Gastroesophageal sphincter (tissue), 4 donors: ENCODE data around the gene RNF187. TPM values are rescaled to one million over a fixed set of nuclear protein-coding genes. Genes with fewer than 3 reads are reported as not detected.

Experiments used
- ATAC-seq: fragments of 150-250 bp; one replicate; pipeline ENCODE4 v1.9.1; 2016; ENCODE audit warnings: mild to moderate bottlenecking, moderate library complexity
- H3K27ac ChIP-seq, 4 donors: fragments of 200-600 bp; sonication (generic) in 3 of 4; 1 replicate in 3 of 4; 2 replicates in 1 of 4; pipeline ENCODE4 v1.5.1; 2016 to 2019
- H3K27me3 ChIP-seq: fragments of 200-600 bp; sonication (generic); one replicate; pipeline ENCODE4 v1.5.1; 2019
- H3K36me3 ChIP-seq, 2 donors: fragments of 200-600 bp; sonication (generic); one replicate each; pipeline ENCODE4 v1.5.1; 2019; ENCODE audit warnings: control low read depth in 1 of 2
- H3K4me1 ChIP-seq, 3 donors: fragments of 200-600 bp; sonication (generic); 1 replicate in 2 of 3; 2 replicates in 1 of 3; pipeline ENCODE4 v1.5.1; 2016 to 2019; ENCODE audit warnings: control low read depth in 2 of 3
- H3K4me3 ChIP-seq, 2 donors: fragments of 200-600 bp; sonication (generic); one replicate each; pipeline ENCODE4 v1.5.1; 2019; ENCODE audit warnings: mild to moderate bottlenecking in 1 of 2, moderate library complexity in 1 of 2
- H3K9me3 ChIP-seq, 3 donors: fragments of 200-600 bp; sonication (generic); one replicate each; pipeline ENCODE4 v1.5.1; 2017 to 2019; ENCODE audit warnings: control low read depth in 2 of 3
- EP300 ChIP-seq: sonication (generic); formaldehyde crosslinking; IDR thresholded peaks from one replicate; pipeline ENCODE4 v1.6.1; 2017; ENCODE audit warnings: antibody characterized with exemption, mild to moderate bottlenecking
- POLR2A ChIP-seq, 2 donors: fragments of 450-650 bp; IDR thresholded peaks; one replicate each; pipeline ENCODE4 v1.6.1; 2017; ENCODE audit warnings: antibody characterized with exemption in 2 of 2, mild to moderate bottlenecking in 2 of 2, moderate library complexity in 1 of 2
- POLR2AphosphoS5 ChIP-seq: sonication (generic); formaldehyde crosslinking; IDR thresholded peaks from one replicate; pipeline ENCODE4 v1.6.1; 2017; ENCODE audit warnings: antibody characterized with exemption
- WGBS, 2 donors: methylation state at CpG; one replicate each; pipeline ENCODE4 v1.1.5; 2018; ENCODE audit warnings: low coverage in 1 of 2; 5-methylcytosine and 5-hydroxymethylcytosine counted together
- total RNA-seq, 4 donors: library from RNA; depleted of rRNA; stranded (reverse); fragments of >200 nt; gene quantifications; one replicate each; pipeline ENCODE4 v1.1.0, GENCODE V29; 2016
- TF ChIP-seq, protein P1 (sequence below), 4 experiments: fragments of 200-600 bp in 2 of 4; fragments of 450-650 bp in 2 of 4; sonication (generic) in 1 of 4; IDR thresholded peaks; one replicate each; pipeline ENCODE4 v1.5.1; 2017 to 2019; ENCODE audit warnings: antibody characterized with exemption in 4 of 4, mild to moderate bottlenecking in 2 of 4, moderate library complexity in 2 of 4

RNF187 gene
- total RNA-seq: 10 to 100 TPM; 33.9 to 80.6 (median 52.4) TPM

GRCh38 chr1:228487336-228488124, at the start of gene RNF187:
Gene RNF187 (plus strand): TSS chr1:228487382.
- peaks cover 0 to 51% (median 16%) of the 10 kb centered on the region in 3 donors for H3K4me1 ChIP-seq
- peak; percentile 93 for ATAC-seq
- peaks cover 0 to 33% of the 10 kb centered on the region in 2 donors for H3K36me3 ChIP-seq
- peak; percentile 51 for TF ChIP-seq POLR2AphosphoS5
- peak; percentile 51 to 56 for TF ChIP-seq POLR2A (IDR thresholded peaks at IDR 0.05)
- TF ChIP-seq, protein P1, sequence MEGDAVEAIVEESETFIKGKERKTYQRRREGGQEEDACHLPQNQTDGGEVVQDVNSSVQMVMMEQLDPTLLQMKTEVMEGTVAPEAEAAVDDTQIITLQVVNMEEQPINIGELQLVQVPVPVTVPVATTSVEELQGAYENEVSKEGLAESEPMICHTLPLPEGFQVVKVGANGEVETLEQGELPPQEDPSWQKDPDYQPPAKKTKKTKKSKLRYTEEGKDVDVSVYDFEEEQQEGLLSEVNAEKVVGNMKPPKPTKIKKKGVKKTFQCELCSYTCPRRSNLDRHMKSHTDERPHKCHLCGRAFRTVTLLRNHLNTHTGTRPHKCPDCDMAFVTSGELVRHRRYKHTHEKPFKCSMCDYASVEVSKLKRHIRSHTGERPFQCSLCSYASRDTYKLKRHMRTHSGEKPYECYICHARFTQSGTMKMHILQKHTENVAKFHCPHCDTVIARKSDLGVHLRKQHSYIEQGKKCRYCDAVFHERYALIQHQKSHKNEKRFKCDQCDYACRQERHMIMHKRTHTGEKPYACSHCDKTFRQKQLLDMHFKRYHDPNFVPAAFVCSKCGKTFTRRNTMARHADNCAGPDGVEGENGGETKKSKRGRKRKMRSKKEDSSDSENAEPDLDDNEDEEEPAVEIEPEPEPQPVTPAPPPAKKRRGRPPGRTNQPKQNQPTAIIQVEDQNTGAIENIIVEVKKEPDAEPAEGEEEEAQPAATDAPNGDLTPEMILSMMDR (IDR thresholded peaks at IDR 0.05): peak in 2 of 4 experiments; percentile 18 to 25
- TF ChIP-seq EP300: no peak
- H3K4me3 ChIP-seq: peak within 1 kb of the TSS; percentile 58 to 89
- no peaks in the 10 kb centered on the region for H3K9me3 ChIP-seq
- no peaks in the 10 kb centered on the region for H3K27me3 ChIP-seq
- peak within 1 kb of the TSS; percentile 87 to 99 (median 98) for H3K27ac ChIP-seq
- 0% methylated on average over 2 of the region's 113 CpGs; no CpG with 5 or more reads in 1 of the 2 donors for WGBS, 2 donors

- H3K27me3 ChIP-seq: peaks cover 99% of the 10 kb centered on the region
- 80 to 87% methylated on average over 3 to 7 of the region's 7 CpGs for WGBS, 2 donors
- no peaks in the 10 kb centered on the region for H3K4me1 ChIP-seq
- no peaks in the 10 kb centered on the region for H3K9me3 ChIP-seq
- H3K27ac ChIP-seq: no peak overlapping the region
- TF ChIP-seq POLR2AphosphoS5 (no peak), POLR2A (IDR thresholded peaks at IDR 0.05) (no peak), EP300 (no peak)
- TF ChIP-seq, protein P1 (IDR thresholded peaks at IDR 0.05): no peak
- ATAC-seq: no peak
- no peak overlapping the region for H3K4me3 ChIP-seq
- H3K36me3 ChIP-seq: no peaks in the 10 kb centered on the region
Observed at GRCh38 chr1:228437424-228437962, 49.7 kb upstream of the RNF187 start.

DNA sequence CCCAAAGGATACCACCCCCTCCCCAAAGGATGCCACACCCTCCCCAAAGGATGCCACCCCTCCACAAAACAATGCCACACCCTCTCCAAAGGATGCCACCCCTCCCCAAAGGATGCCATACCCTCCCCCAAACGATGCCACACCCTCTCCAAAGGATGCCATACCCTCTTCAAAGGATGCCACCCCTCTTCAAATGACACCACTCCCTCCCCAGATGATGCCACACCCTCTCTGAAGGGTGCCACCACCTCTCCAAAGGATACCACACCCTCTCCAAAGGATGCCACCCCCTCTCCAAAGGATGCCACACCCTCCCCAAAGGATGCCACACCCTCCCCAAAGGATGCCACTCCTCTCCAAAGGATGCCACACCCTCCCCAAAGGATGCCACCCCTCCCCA, 48.9 kb upstream of the RNF187 start:
- H3K36me3 ChIP-seq: no peaks in the 10 kb centered on the region
- 50% methylated on average over 1 of the region's 1 CpG; no CpG with 5 or more reads in 1 of the 2 donors for WGBS, 2 donors
- no peak overlapping the region for H3K27ac ChIP-seq
- peaks cover 99% of the 10 kb centered on the region for H3K27me3 ChIP-seq
- no peaks in the 10 kb centered on the region for H3K9me3 ChIP-seq
- H3K4me3 ChIP-seq: no peak overlapping the region
- no peaks in the 10 kb centered on the region for H3K4me1 ChIP-seq
- no peak for ATAC-seq
- TF ChIP-seq, protein P1 (IDR thresholded peaks at IDR 0.05): no peak
- no peak for TF ChIP-seq POLR2AphosphoS5
- TF ChIP-seq EP300: no peak
- no peak for TF ChIP-seq POLR2A (IDR thresholded peaks at IDR 0.05)

DNA sequence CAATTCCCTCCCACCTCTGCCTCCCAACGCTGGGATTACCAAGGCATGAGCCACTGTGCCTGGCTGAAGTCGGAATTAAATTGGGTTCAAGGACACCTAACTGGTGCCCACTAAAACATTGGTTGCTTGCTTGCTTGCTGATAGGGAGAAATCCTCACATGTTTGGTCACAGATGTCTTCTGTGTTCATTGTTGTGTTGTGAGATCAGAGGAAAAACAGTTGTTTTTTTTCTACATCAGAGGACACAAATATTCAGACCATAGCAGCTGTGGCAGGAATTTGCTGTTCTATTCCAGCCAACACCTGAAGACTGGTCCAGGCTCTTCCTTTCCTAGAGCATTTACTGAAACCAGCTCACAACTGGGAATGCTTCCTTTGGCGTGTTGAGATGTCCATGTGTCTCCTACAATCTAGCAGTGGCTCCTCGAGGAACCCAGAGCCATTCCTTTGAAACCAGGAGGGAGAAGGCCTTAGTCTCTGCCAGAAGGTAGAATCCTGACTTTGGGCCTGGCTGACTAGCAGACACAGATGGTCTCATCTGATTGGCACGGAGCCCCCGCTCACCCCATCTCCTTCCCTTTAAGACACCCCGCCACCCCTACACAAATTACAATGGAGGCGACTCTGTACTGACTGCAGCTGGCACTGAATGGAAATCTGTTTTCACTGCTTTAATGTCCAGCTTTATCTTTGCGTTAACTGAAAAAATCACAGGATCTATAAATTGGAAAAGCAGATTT, 46.3 kb upstream of the RNF187 start:
- Histone ChIP-seq H3K4me1 (peaks cover 0 to 10% (median 4%) of the 10 kb centered on the region in 3 donors), H3K27me3 (peaks cover 100% of the 10 kb centered on the region), H3K27ac (no peak overlapping the region), H3K9me3 (no peaks in the 10 kb centered on the region), H3K4me3 (no peak overlapping the region), H3K36me3 (no peaks in the 10 kb centered on the region)
- TF ChIP-seq, protein P1 (IDR thresholded peaks at IDR 0.05): no peak
- no peak for TF ChIP-seq POLR2A (IDR thresholded peaks at IDR 0.05)
- no peak for TF ChIP-seq EP300
- no peak for TF ChIP-seq POLR2AphosphoS5
- ATAC-seq: no peak
- 90 to 100% methylated on average over 1 to 2 of the region's 9 CpGs for WGBS, 2 donors
